ENCODE measurements around the gene DCTN1.

DNA sequence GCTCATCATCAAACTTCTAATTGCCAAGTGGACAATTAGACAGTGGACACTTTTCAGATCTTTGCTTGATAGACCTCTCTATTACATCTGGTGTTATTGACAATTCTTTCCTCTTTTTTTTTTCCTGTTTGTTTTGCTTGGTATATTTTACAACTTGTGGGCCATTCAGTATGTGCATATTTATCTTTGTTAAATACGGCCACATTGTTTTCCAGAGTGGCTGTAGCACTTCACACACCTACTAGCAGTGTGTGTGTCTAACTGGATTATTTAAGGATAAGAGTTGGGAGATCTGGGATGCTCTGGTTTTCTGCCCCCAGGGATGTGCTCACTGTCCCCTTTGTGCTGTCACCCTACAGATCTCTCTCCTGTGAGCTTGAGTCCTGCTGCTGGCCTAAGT is 32.8 kb downstream of the DCTN1 start:
- TF ChIP-seq, protein P1, sequence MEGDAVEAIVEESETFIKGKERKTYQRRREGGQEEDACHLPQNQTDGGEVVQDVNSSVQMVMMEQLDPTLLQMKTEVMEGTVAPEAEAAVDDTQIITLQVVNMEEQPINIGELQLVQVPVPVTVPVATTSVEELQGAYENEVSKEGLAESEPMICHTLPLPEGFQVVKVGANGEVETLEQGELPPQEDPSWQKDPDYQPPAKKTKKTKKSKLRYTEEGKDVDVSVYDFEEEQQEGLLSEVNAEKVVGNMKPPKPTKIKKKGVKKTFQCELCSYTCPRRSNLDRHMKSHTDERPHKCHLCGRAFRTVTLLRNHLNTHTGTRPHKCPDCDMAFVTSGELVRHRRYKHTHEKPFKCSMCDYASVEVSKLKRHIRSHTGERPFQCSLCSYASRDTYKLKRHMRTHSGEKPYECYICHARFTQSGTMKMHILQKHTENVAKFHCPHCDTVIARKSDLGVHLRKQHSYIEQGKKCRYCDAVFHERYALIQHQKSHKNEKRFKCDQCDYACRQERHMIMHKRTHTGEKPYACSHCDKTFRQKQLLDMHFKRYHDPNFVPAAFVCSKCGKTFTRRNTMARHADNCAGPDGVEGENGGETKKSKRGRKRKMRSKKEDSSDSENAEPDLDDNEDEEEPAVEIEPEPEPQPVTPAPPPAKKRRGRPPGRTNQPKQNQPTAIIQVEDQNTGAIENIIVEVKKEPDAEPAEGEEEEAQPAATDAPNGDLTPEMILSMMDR (conservative IDR thresholded peaks at IDR 0.05; ENCODE audit: low read depth, low read length): no peak
- TF ChIP-seq EZH2phosphoT487 (IDR thresholded peaks at IDR 0.05; ENCODE audit: borderline replicate concordance, low read length) (no peak), EZH2 (IDR thresholded peaks at IDR 0.05; ENCODE audit: low read length, unreplicated experiment) (no peak)

Data from PC-3 (cell line).